Panc1 (cell line): ENCODE results near the gene NSMCE1. TPM values are rescaled to one million over a fixed set of nuclear protein-coding genes. Genes with fewer than 3 reads are reported as not detected.

Experiments used
- ATAC-seq: fragments of 200-7000 bp; cut with Tn5 transposase; 2 replicates; pipeline ENCODE4 v1.9.1; 2020; ENCODE audit warnings: mild to moderate bottlenecking, moderate library complexity
- BruUV-seq: library from RNA; stranded (reverse); fragments of 400-500 nt; replicated peaks from 2 replicates; lab custom pipeline; 2021; lab: Mats Ljungman, UMichigan
- CTCF ChIA-PET: fragments of 300-600 bp; sonication (Branson Sonifier 250); formaldehyde crosslinking; loops from one replicate; lab custom pipeline; 2022; ENCODE audit warnings: antibody characterized with exemption; lab: Charles Lee
- POLR2A ChIA-PET: fragments of 300-600 bp; sonication (Branson Sonifier 250); formaldehyde crosslinking; loops from one replicate; lab custom pipeline; 2022; ENCODE audit warnings: antibody characterized with exemption; lab: Charles Lee
- DNase-seq: peaks from one replicate; pipeline ENCODE4 v3.0.0-alpha.2; 2010; ENCODE audit warnings: low read depth, low spot score
- H3K27ac ChIP-seq: 2 replicates; pipeline ENCODE4 v1.5.1; 2011; ENCODE audit warnings: mild to moderate bottlenecking, low read length, inconsistent platforms
- H3K27me3 ChIP-seq: fragments of 200-500 bp; sonication (Bioruptor generic); 2 replicates; pipeline ENCODE4 v1.6.0; 2014; ENCODE audit warnings: low read length, inconsistent platforms; ENCODE audit not compliant: control insufficient read depth, insufficient read depth
- H3K36me3 ChIP-seq: fragments of 200-500 bp; sonication (Bioruptor generic); 2 replicates; pipeline ENCODE4 v1.5.1; 2014; ENCODE audit warnings: inconsistent platforms, mild to moderate bottlenecking, low read length, moderate library complexity; ENCODE audit not compliant: control insufficient read depth, insufficient read depth
- H3K4me1 ChIP-seq: 2 replicates; pipeline ENCODE4 v1.5.1; 2011; ENCODE audit warnings: inconsistent platforms, mild to moderate bottlenecking, low read length, moderate library complexity; ENCODE audit not compliant: control insufficient read depth, insufficient read depth
- H3K4me3 ChIP-seq, 2 experiments: 2 replicates each; pipeline ENCODE4 v1.5.1; 2011 to 2012; ENCODE audit warnings: low read depth in 2 of 2, low read length in 2 of 2, mild to moderate bottlenecking in 2 of 2, inconsistent platforms in 1 of 2, moderate library complexity in 1 of 2
- H3K9me3 ChIP-seq: fragments of 200-500 bp; sonication (Bioruptor generic); 2 replicates; pipeline ENCODE4 v1.5.1; 2014; ENCODE audit warnings: low read depth, mild to moderate bottlenecking, inconsistent platforms, low read length, moderate library complexity; ENCODE audit not compliant: control insufficient read depth, insufficient read depth
- POLR2AphosphoS5 ChIP-seq: IDR thresholded peaks from 2 replicates; pipeline ENCODE4 v1.6.1; 2012; ENCODE audit warnings: mild to moderate bottlenecking, low read depth, low read length, moderate library complexity
- SIN3A ChIP-seq: IDR thresholded peaks from 2 replicates; pipeline ENCODE4 v1.6.1; 2012; ENCODE audit warnings: low read depth, mild to moderate bottlenecking, low read length, moderate library complexity, borderline replicate concordance; ENCODE audit not compliant: insufficient read depth
- TCF7L2 ChIP-seq: IDR thresholded peaks from 2 replicates; pipeline ENCODE4 v1.6.1; 2011; ENCODE audit warnings: mild to moderate bottlenecking, low read depth, low read length, inconsistent platforms
- in situ Hi-C: cut with HindIII; loops from 2 replicates; pipeline ENCODE4 v1.10.0; 2016; ENCODE audit warnings: low sequenced_read_pairs, low pct_unique_long_range_greater_than_20kb
- intact Hi-C: fragments of 100-400 bp; cut with micrococcal nuclease; formaldehyde crosslinking; loops from one replicate; pipeline ENCODE4 v1.10.0; 2022; ENCODE audit not compliant: unreplicated experiment
- total RNA-seq: library from RNA; stranded (reverse); gene quantifications from one replicate; pipeline ENCODE4 v1.2.1, GENCODE V29; 2021; ENCODE audit not compliant: unreplicated experiment
- TF ChIP-seq, protein P1 (sequence below): fragments of 450-650 bp; IDR thresholded peaks from 2 replicates; pipeline ENCODE4 v1.5.1; 2017; ENCODE audit warnings: mild to moderate bottlenecking
- TF ChIP-seq, protein P2 (sequence below), 2 experiments: IDR thresholded peaks; 2 replicates each; pipeline ENCODE4 v1.6.1; 2011 to 2012; ENCODE audit warnings: low read depth in 2 of 2, control low read depth in 1 of 2, low read length in 1 of 2, mild to moderate bottlenecking in 1 of 2, moderate library complexity in 1 of 2; ENCODE audit not compliant: insufficient read depth in 1 of 2

The NSMCE1 gene
- total RNA-seq, 1 experiment from 2014 or later = 48.2 TPM

GRCh38 chr16:27291722-27292240 is 23.2 kb upstream of the NSMCE1 start:
- no peak for ATAC-seq

GRCh38 chr16:27291106-27291505 is 22.5 kb upstream of the NSMCE1 start:
- Histone ChIP-seq H3K4me3 (no peak overlapping the region), H3K27ac (no peak overlapping the region), H3K4me1 (no peaks in the 10 kb centered on the region), H3K27me3 (no peaks in the 10 kb centered on the region), H3K36me3 (no peaks in the 10 kb centered on the region), H3K9me3 (no peaks in the 10 kb centered on the region)
- no peak for DNase-seq
- CTCF ChIA-PET = no interaction called here
- POLR2A ChIA-PET = no interaction called here
- intact Hi-C loops = no loop called here
- TF ChIP-seq, protein P1, sequence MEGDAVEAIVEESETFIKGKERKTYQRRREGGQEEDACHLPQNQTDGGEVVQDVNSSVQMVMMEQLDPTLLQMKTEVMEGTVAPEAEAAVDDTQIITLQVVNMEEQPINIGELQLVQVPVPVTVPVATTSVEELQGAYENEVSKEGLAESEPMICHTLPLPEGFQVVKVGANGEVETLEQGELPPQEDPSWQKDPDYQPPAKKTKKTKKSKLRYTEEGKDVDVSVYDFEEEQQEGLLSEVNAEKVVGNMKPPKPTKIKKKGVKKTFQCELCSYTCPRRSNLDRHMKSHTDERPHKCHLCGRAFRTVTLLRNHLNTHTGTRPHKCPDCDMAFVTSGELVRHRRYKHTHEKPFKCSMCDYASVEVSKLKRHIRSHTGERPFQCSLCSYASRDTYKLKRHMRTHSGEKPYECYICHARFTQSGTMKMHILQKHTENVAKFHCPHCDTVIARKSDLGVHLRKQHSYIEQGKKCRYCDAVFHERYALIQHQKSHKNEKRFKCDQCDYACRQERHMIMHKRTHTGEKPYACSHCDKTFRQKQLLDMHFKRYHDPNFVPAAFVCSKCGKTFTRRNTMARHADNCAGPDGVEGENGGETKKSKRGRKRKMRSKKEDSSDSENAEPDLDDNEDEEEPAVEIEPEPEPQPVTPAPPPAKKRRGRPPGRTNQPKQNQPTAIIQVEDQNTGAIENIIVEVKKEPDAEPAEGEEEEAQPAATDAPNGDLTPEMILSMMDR = no peak
- TF ChIP-seq POLR2AphosphoS5 = no peak
- no peak for TF ChIP-seq TCF7L2
- TF ChIP-seq, protein P2, sequence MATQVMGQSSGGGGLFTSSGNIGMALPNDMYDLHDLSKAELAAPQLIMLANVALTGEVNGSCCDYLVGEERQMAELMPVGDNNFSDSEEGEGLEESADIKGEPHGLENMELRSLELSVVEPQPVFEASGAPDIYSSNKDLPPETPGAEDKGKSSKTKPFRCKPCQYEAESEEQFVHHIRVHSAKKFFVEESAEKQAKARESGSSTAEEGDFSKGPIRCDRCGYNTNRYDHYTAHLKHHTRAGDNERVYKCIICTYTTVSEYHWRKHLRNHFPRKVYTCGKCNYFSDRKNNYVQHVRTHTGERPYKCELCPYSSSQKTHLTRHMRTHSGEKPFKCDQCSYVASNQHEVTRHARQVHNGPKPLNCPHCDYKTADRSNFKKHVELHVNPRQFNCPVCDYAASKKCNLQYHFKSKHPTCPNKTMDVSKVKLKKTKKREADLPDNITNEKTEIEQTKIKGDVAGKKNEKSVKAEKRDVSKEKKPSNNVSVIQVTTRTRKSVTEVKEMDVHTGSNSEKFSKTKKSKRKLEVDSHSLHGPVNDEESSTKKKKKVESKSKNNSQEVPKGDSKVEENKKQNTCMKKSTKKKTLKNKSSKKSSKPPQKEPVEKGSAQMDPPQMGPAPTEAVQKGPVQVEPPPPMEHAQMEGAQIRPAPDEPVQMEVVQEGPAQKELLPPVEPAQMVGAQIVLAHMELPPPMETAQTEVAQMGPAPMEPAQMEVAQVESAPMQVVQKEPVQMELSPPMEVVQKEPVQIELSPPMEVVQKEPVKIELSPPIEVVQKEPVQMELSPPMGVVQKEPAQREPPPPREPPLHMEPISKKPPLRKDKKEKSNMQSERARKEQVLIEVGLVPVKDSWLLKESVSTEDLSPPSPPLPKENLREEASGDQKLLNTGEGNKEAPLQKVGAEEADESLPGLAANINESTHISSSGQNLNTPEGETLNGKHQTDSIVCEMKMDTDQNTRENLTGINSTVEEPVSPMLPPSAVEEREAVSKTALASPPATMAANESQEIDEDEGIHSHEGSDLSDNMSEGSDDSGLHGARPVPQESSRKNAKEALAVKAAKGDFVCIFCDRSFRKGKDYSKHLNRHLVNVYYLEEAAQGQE (IDR thresholded peaks at IDR 0.05; ENCODE audit: insufficient read depth in 1 of 2, low read depth in 2 of 2, low read length in 1 of 2) = no peak
- TF ChIP-seq SIN3A = no peak
- in situ Hi-C loops = no loop called here
- ATAC-seq = no peak
- no TSS peak for BruUV-seq

More at GRCh38 chr16:27291722-27292240, 23.2 kb upstream of the NSMCE1 start:
- no peaks in the 10 kb centered on the region for H3K27me3 ChIP-seq
- no peak overlapping the region for H3K4me3 ChIP-seq
- BruUV-seq = no TSS peak
- ChIA-PET POLR2A (no interaction called here), CTCF (no interaction called here)
- TF ChIP-seq POLR2AphosphoS5 = no peak
- no peaks in the 10 kb centered on the region for H3K4me1 ChIP-seq
- DNase-seq = no peak
- H3K9me3 ChIP-seq = no peaks in the 10 kb centered on the region
- intact Hi-C loops (no loop called here), in situ Hi-C loops (no loop called here)
- H3K27ac ChIP-seq = no peak overlapping the region
- H3K36me3 ChIP-seq = no peaks in the 10 kb centered on the region

DNA sequence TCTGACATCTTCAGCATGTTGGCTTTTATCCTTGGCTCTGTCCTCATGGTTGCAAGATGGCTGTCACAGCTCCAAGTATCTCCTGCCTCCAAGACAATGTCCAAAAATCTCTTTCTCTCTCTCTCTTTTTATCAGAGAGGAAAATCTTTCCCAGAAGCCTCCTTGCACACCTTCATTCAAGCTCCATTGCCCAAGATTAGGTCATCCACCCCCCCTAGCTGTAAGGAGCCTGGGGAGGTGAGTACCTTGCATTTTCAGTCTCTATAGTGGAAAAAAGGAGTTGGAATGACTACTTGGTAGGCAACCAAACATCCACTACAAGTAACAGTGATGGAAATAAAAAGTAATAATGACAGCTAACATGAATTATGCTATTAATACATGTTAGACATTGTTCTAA is 22.0 kb upstream of the NSMCE1 start:
- intact Hi-C loops (no loop called here), in situ Hi-C loops (no loop called here)
- BruUV-seq = no TSS peak
- H3K27ac ChIP-seq = no peak overlapping the region
- ChIA-PET POLR2A (interaction anchor here (0.6 kb wide), 1 partner anchor 22 kb away, joined by 6 read pairs; the partner anchor contains the start of gene NSMCE1), CTCF (no interaction called here)
- H3K4me3 ChIP-seq = no peak overlapping the region
- no peaks in the 10 kb centered on the region for H3K36me3 ChIP-seq
- H3K4me1 ChIP-seq = no peaks in the 10 kb centered on the region
- no peaks in the 10 kb centered on the region for H3K9me3 ChIP-seq
- no peaks in the 10 kb centered on the region for H3K27me3 ChIP-seq
- DNase-seq (no peak), ATAC-seq (no peak)
- TF ChIP-seq, protein P1 = no peak
- TF ChIP-seq TCF7L2 (no peak), SIN3A (no peak), POLR2AphosphoS5 (no peak)
- TF ChIP-seq, protein P2 (IDR thresholded peaks at IDR 0.05; ENCODE audit: insufficient read depth in 1 of 2, low read depth in 2 of 2, low read length in 1 of 2) = no peak
